Right renal pelvis (tissue), 4 donors: ENCODE data around the gene GAL3ST3. TPM values are rescaled to one million over a fixed set of nuclear protein-coding genes. Genes with fewer than 3 reads are reported as not detected.
"Not testable (repeated sequence)": the region's sequence is repeated elsewhere in the genome, so short reads cannot be mapped to it uniquely, and the experiment has no call there.

Source experiments
- DNase-seq, 4 donors: peaks; one replicate each; pipeline ENCODE4 v3.0.0-alpha.2; 2013; ENCODE audit warnings: low read depth in 4 of 4, low spot score in 3 of 4, missing footprints in 1 of 4
- polyA plus RNA-seq, 4 donors: library from polyadenylated mRNA; unstranded; fragments of 120-200 nt; gene quantifications; one replicate each; pipeline ENCODE4 v1.2.1, GENCODE V29; 2013; ENCODE audit not compliant: insufficient read length in 4 of 4

Gene GAL3ST3
- polyA plus RNA-seq, result 1 to 10 TPM; 4.8 to 7.4 (median 5.2) TPM

- DNase-seq, result no peak
Measured at GRCh38 chr11:66048547-66049323, at the start of gene GAL3ST3. GAL3ST3 (minus strand) TSS chr11:66049161; CDS start chr11:66045415, 3,746 bp downstream.

DNA sequence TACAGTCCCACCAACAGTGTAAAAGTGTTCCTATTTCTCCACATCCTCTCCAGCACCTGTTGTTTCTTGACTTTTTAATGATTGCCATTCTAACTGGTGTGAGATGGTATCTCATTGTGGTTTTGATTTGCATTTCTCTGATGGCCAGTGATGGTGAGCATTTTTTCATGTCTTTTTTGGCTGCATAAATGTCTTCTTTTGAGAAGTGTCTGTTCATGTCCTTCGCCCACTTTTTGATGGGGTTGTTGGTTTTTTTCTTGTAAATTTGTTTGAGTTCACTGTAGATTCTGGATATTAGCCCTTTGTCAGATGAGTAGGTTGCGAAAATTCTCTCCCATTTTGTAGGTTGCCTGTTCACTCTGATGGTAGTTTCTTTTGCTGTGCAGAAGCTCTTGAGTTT, 43.2 kb upstream of the GAL3ST3 start:
- DNase-seq, result not testable (repeated sequence)

- DNase-seq, result no peak
Measured at GRCh38 chr11:66090288-66090687, 41.3 kb upstream of the GAL3ST3 start.

DNA sequence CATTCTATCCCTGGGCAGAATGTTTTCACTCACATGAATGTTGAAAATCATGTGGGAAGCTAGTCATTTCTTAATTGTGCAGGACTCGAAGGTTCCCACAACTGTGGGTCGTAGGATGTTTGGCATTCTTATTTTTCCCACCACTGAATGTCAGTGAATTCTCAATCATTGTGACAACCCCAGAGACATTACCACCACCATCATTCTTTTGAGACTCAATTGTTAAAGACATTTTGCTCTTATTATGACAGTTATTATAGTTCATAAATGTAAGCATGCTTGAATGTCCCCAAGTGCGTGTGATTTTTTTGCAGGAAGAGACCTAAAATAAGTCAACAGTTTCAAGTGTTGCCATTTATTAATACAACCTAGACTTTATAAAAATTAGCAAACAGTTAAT, 40.1 kb upstream of the GAL3ST3 start:
- no peak for DNase-seq

GRCh38 chr11:66087148-66087908, 38.4 kb upstream of the GAL3ST3 start:
- DNase-seq, result no peak

- DNase-seq, result no peak
Measured at GRCh38 chr11:66084821-66085475, 36.0 kb upstream of the GAL3ST3 start.

- no peak for DNase-seq
Measured at GRCh38 chr11:66083767-66084166, 34.8 kb upstream of the GAL3ST3 start.

GRCh38 chr11:66082946-66083698, 34.2 kb upstream of the GAL3ST3 start:
- DNase-seq, result no peak

DNA sequence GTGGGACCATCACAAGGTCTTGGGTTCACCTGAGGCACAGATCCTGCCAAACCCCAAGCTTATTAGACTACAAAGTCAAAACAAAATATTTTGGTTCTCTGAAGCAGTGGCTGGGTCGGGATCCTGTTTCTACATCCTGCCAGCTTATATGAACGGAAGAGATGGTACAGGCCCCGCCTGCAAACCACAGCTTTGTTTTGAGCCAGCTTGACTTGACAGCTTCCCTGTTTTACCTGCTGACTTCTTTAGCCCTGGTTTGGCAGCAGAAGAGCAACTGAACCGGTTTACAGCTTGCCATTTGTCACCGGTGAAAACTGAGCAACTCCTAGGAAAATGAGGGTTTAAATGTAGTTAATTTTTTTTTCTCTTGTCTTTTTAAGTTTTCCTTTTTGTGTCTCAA, 32.5 kb upstream of the GAL3ST3 start:
- no peak for DNase-seq

DNA sequence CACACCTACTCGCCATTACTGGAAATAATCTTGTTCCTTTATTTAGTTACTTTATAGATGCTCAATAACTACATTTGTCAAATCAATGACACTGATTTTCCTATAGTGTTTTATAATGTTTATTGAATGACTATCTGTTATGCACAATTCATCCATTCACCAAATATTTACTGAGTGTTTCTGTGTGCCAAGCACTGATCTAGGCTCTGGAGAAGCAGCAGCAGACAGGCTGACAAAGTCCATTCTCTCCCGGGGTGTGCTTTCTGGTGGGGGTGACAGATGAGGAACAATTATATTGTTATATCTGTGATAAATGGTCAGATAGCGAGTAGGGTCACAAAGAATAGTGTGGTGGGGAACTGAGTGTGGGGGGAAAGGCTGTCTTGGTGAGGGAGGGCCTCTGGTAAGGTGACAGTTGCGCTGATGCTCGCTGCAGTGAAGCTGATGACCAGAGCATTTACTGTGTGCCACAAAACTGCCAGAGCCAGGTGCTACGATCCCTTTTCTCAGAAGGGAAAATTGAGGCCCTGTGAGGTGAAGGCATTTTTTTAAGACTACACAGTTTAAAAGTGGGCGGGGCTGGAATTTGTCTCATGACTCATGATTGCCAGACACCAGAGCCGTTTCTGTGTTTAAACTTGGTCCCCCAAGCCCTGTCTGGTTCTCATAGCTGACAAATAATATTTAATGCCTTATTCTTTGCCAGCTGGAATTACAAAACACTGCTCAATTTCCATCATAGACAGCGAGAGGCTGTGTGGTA, 31.3 kb upstream of the GAL3ST3 start:
- no peak for DNase-seq

GRCh38 chr11:66078949-66079348, 30.0 kb upstream of the GAL3ST3 start:
- DNase-seq, result not testable (repeated sequence)

DNA sequence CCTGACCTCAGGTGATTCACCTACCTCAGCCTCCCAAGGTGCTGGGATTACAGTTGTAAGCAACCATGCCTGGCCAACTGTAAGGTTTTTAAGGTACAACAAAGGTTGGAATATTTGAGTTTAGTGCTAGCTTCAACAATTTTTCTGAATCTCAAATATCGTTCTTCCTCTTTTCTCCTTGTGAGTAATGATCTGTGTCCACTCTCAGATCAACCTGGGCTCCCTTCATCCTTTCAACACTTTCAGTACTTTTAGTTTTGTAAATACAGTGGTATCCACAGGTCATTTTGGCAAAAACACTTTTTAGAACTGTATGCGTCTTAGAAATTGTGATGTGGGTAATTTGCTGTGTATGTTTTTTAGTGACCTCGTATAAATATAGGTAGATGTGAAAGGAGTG, 29.0 kb upstream of the GAL3ST3 start:
- no peak for DNase-seq

DNA sequence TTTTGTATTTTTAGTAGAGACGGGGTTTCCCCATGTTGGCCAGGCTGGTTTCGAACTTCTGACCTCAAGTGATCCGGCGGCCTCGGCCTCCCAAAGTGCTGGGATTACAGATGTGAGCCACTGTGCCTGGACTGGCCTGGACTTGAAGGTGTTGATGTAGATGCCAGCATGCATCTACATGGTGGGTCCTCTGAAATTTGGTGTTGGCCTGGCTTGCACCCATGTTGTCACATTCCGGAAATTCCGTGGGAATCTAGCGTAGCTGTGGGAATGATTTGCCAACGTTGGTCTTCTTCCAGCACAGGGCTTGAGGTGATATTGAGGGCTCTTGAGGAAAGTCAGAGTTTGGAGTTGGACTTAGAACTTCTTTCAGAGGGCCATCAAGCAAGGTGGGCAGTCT, 27.6 kb upstream of the GAL3ST3 start:
- no peak for DNase-seq

- DNase-seq, result no peak
Measured at GRCh38 chr11:66075273-66075672, 26.3 kb upstream of the GAL3ST3 start.

DNA sequence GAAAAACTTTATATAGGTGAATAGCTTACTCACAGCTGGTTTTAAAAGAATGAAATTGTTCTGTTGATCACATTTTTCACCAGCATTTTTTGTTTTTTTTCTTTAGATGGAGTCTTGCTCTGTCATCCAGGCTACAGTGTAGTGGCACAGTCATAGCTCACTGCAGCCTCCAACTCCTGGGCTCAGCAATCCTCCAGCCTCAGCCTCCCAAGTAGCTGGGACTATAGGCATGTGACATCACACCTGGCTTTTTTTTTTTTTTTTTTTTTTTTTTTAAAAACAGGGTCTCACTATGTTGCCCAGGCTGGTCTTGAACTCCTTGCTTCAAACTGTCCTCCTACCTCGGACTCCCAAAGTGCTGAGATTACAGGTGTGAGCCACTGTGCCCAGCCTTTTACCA, 24.7 kb upstream of the GAL3ST3 start:
- DNase-seq, result no peak

DNA sequence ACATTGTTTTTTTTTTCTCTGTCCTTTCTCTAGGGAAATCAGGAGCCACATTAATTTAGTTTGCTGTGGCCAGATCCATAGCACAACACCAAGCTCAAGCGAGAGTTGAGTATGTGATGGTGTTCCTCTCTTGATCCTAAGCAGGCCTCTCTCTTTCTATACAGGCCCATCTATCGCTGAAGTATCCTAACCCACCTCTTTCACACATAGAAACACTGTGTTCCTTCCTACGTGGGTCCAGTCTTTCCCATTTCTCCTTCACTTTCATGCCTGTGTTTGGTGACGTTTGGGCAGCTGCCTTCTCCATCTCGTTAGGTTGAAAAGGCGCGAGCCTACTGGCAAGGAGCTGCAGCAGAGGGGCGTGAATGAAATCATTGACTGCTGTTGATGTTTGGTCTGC, 23.6 kb upstream of the GAL3ST3 start:
- DNase-seq, result no peak

GRCh38 chr11:66072081-66072480, 23.1 kb upstream of the GAL3ST3 start:
- no peak for DNase-seq

- DNase-seq, result no peak
Measured at GRCh38 chr11:66071381-66071801, 22.4 kb upstream of the GAL3ST3 start.

DNA sequence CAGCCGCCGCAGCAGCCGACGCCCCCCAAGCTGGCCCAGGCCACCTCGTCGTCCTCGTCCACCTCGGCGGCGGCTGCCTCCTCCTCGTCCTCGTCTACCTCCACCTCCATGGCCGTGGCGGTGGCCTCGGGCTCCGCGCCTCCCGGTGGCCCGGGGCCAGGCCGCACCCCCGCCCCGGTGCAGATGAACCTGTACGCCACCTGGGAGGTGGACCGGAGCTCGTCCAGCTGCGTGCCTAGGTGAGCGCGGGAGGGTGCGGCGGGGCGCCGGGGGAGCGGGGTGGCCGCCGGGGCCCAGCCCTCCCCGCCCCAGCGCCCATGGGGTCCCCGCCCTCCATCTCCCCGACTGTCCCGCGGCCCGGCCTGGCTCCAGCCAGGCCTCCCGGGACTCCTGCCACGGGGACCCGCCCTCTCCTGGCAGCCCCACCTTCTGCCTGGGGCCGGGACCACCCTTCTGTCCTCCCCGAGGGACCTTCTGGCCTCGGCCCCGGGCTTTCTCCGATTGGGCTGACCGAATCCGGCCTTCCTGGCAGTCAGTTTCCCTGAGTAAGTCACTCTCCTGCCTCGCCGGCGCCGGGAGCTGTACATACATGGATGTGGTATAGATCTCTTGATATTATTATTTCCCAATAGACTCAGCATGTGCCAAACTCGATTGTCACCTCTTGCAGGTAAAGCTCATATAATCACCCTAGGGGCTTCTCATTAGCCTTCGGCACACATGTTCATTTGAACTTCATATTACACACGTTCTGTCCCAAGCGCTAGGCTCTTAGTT, 21.8 kb upstream of the GAL3ST3 start:
- no peak for DNase-seq
